Upper lobe of right lung (tissue), 1 donor: ENCODE measurements around the gene CLEC16A. TPM values are rescaled to one million over a fixed set of nuclear protein-coding genes. Genes with fewer than 3 reads are reported as not detected.

Experiments used
- ATAC-seq: fragments of 200-7000 bp; cut with Tn5 transposase; one replicate; pipeline ENCODE4 v1.9.1; 2020; ENCODE audit warnings: mild to moderate bottlenecking, moderate library complexity
- DNase-seq: peaks from one replicate; pipeline ENCODE4 v3.0.0-alpha.2; 2020
- H3K27ac ChIP-seq: fragments of 200-600 bp; one replicate; pipeline ENCODE4 v1.8.0; 2022
- H3K27me3 ChIP-seq: fragments of 200-600 bp; one replicate; pipeline ENCODE4 v1.8.0; 2022; ENCODE audit warnings: mild to moderate bottlenecking
- H3K36me3 ChIP-seq: fragments of 200-600 bp; one replicate; pipeline ENCODE4 v1.8.0; 2022
- H3K4me1 ChIP-seq: fragments of 200-600 bp; one replicate; pipeline ENCODE4 v1.8.0; 2022
- H3K4me3 ChIP-seq: fragments of 200-600 bp; one replicate; pipeline ENCODE4 v1.8.0; 2022; ENCODE audit warnings: mild to moderate bottlenecking
- H3K9me3 ChIP-seq: fragments of 200-600 bp; one replicate; pipeline ENCODE4 v1.8.0; 2022
- intact Hi-C: fragments of 100-400 bp; cut with DNase I; formaldehyde crosslinking; loops from one replicate; pipeline ENCODE4 v1.11.0; 2022
- total RNA-seq: library from RNA; stranded (reverse); fragmentation: NEBNext Ultra II Directional; extraction: Animal tissue kit (Norgen Biotek cat#: 25700); gene quantifications from one replicate; pipeline ENCODE4 v1.2.1, GENCODE V29; 2021
- TF ChIP-seq, protein P1 (sequence below): fragments of 200-600 bp; IDR thresholded peaks from one replicate; pipeline ENCODE4 v1.8.0; 2022; ENCODE audit warnings: antibody characterized with exemption
- donor health status: DM: no; HTN: yes; CAD: no; lungs with severe emphysema.

The CLEC16A gene
- total RNA-seq, 1 donor from 2014 or later: 36.9 TPM

DNA sequence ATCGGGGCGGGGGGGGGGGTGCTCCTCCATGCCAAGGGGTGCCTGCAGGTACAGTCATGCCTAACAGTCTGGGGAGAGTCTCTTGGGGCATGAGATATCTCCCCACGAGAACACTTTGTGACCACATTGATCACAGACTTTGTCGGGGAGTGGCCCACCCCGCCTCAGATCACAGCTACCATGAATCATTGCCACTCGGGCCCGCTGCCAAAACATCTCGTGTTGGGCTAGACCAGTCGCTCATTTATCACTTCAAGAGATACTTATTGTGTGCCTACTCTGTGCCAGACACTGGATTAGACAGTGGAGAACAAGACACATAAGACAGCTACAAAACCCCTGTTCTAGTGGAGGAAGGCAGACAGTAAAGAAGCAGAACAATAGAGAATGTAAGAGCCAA, 72.6 kb downstream of the CLEC16A start:
- Histone ChIP-seq H3K4me1 (peaks cover 10% of the 10 kb centered on the region), H3K27ac (no peak overlapping the region), H3K27me3 (no peaks in the 10 kb centered on the region), H3K9me3 (no peaks in the 10 kb centered on the region), H3K4me3 (no peak overlapping the region), H3K36me3 (peaks cover 11% of the 10 kb centered on the region)
- intact Hi-C loops: no loop called here
- DNase-seq (peak; percentile 73), ATAC-seq (peak; percentile 62)
- TF ChIP-seq, protein P1, sequence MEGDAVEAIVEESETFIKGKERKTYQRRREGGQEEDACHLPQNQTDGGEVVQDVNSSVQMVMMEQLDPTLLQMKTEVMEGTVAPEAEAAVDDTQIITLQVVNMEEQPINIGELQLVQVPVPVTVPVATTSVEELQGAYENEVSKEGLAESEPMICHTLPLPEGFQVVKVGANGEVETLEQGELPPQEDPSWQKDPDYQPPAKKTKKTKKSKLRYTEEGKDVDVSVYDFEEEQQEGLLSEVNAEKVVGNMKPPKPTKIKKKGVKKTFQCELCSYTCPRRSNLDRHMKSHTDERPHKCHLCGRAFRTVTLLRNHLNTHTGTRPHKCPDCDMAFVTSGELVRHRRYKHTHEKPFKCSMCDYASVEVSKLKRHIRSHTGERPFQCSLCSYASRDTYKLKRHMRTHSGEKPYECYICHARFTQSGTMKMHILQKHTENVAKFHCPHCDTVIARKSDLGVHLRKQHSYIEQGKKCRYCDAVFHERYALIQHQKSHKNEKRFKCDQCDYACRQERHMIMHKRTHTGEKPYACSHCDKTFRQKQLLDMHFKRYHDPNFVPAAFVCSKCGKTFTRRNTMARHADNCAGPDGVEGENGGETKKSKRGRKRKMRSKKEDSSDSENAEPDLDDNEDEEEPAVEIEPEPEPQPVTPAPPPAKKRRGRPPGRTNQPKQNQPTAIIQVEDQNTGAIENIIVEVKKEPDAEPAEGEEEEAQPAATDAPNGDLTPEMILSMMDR: no peak

DNA sequence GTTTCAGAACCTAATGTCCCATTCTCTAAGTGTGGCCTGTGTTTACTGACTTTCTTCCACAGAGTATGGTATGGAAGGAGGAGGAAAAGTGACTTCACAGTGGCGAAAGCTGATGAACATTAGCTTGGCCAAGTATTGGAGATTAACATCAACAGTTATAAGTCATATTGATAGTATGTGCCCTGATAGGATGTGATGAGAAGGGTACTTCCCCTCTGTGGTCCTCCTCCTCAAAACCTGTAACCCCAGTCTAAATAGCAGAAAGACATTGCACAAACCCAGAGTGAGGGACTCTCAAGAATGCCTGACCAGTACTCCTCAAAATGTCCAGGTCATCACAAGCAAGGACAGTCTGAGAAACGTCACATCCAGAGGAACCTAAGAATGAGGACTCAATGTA, 73.1 kb downstream of the CLEC16A start:
- no peak overlapping the region for H3K4me3 ChIP-seq
- intact Hi-C loops: no loop called here
- no peak for DNase-seq
- TF ChIP-seq, protein P1: no peak
- H3K27me3 ChIP-seq: no peaks in the 10 kb centered on the region
- no peaks in the 10 kb centered on the region for H3K9me3 ChIP-seq
- ATAC-seq: no peak
- no peak overlapping the region for H3K27ac ChIP-seq
- peaks cover 10% of the 10 kb centered on the region for H3K4me1 ChIP-seq
- peaks cover 9% of the 10 kb centered on the region for H3K36me3 ChIP-seq

DNA sequence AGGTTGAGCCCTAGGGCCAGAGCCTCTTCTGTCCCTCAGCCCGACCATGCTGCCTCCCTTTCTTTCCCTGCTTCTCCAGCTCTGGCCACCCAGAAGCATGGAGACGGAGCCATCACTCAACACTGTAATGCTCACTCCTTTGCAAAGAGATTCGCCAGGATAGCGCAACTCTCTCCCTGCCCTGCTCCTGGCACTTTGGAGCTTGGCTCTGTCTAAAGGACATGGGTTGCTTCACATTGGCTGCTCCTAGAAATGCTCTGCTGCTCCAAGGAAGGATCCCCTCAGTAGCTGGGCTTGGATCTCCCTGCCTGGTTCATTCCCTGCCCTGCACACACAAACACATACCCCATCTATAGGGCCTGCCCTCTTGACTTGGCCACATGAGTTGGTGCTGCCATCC, 76.0 kb downstream of the CLEC16A start:
- Histone ChIP-seq H3K27me3 (no peaks in the 10 kb centered on the region), H3K36me3 (peaks cover 18% of the 10 kb centered on the region), H3K9me3 (no peaks in the 10 kb centered on the region), H3K27ac (no peak overlapping the region), H3K4me3 (no peak overlapping the region), H3K4me1 (peaks cover 10% of the 10 kb centered on the region)
- no peak for DNase-seq
- intact Hi-C loops: no loop called here
- TF ChIP-seq, protein P1: no peak
- ATAC-seq: no peak

DNA sequence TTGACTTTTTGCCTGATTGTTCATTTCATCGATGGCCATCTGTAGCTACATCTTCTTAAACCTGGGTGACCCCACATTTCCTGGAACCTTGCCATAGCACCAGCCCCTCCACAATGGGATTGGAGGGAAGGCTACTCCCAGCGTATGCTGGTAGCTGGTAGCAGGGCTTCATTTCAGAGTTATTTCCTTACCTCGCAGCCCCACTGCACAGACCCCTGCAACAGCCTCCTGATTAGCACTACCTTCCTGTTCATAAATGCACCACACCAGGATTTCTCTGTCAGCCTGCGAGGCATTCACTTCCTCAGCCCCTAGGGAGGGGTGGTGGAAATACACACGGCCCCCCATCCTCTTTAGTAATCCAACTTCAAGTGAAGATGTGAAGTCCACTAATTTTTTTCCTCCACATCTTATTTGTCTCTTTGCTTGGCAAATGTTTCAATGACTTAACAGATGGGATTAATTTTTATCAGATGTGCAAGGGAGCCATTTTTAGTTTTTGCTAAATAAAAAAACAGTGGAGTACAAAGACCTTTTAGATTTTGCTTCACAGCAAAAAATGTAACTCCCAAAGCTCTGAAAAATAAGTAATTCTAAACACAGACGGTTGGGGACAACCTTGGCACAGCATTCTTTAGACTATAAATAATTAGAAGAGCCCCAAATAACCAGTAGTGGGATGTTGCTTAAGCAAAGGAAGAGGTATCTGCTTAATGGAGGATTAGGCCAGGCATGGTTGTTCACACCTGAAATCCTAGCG, 76.6 kb downstream of the CLEC16A start:
- Histone ChIP-seq H3K27ac (no peak overlapping the region), H3K36me3 (peaks cover 23% of the 10 kb centered on the region), H3K27me3 (no peaks in the 10 kb centered on the region), H3K4me1 (peaks cover 10% of the 10 kb centered on the region), H3K4me3 (no peak overlapping the region), H3K9me3 (peaks cover under 1% of the 10 kb centered on the region)
- DNase-seq (no peak), ATAC-seq (no peak)
- TF ChIP-seq, protein P1: no peak
- intact Hi-C loops: no loop called here

DNA sequence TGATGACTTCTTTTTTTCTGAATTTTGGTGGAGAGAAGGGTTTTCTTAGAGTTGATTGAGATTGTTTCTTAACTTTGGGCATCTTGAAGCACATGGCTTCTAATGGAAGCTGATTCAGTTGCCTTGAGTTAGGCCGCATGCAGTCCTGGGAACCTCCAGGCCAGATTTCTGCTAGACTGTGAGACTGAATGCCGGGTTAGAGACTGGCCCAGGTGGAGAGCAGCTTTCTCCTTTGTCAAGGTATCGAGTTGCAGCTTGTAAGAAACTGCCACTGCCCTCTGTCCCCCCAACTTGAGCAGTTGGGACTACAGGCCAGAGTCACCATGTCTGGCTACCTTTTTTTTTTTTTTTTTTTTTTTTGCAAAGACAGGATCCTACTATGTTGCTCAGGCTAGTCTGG, 77.6 kb downstream of the CLEC16A start:
- H3K36me3 ChIP-seq: peaks cover 23% of the 10 kb centered on the region
- intact Hi-C loops: no loop called here
- TF ChIP-seq, protein P1: no peak
- ATAC-seq: no peak
- H3K27me3 ChIP-seq: no peaks in the 10 kb centered on the region
- peaks cover 3% of the 10 kb centered on the region for H3K9me3 ChIP-seq
- DNase-seq: no peak
- no peak overlapping the region for H3K27ac ChIP-seq
- H3K4me3 ChIP-seq: no peak overlapping the region
- peaks cover 5% of the 10 kb centered on the region for H3K4me1 ChIP-seq
